HG02623 (cell line): ENCODE data around the gene CYP2S1.
"Not testable (repeated sequence)": the region's sequence is repeated elsewhere in the genome, so short reads cannot be mapped to it uniquely, and the experiment has no call there.

ENCODE experiments used
- ATAC-seq: cut with Tn5 transposase; IDR thresholded peaks from one replicate; pipeline ENCODE4 v1.9.1; 2021; ENCODE audit warnings: moderate library complexity; ENCODE audit not compliant: unreplicated experiment

Gene CYP2S1

GRCh38 chr19:41193430-41194156 lies 574 bp downstream of the CYP2S1 start:
- ATAC-seq: no peak

- no peak for ATAC-seq
These were observed 1.1 kb downstream of the CYP2S1 start for GRCh38 chr19:41194157-41194552.

- no peak for ATAC-seq
These were observed 2.9 kb downstream of the CYP2S1 start for GRCh38 chr19:41195675-41196497.

GRCh38 chr19:41198559-41198958 lies 5.5 kb downstream of the CYP2S1 start:
- no peak for ATAC-seq

GRCh38 chr19:41203371-41203770 lies 10.4 kb downstream of the CYP2S1 start:
- ATAC-seq: no peak

GRCh38 chr19:41204338-41204737 lies 11.3 kb downstream of the CYP2S1 start:
- ATAC-seq: not testable (repeated sequence)

GRCh38 chr19:41205995-41206394 lies 13.0 kb downstream of the CYP2S1 start:
- ATAC-seq: no peak

- ATAC-seq: no peak
These were observed 13.4 kb downstream of the CYP2S1 start for GRCh38 chr19:41206456-41206855.

- no peak for ATAC-seq
These were observed 14.1 kb downstream of the CYP2S1 start for GRCh38 chr19:41206926-41207750.

GRCh38 chr19:41214161-41214560 lies 21.1 kb downstream of the CYP2S1 start:
- ATAC-seq: no peak

- ATAC-seq: no peak
These were observed 24.7 kb downstream of the CYP2S1 start for GRCh38 chr19:41217741-41218140.

GRCh38 chr19:41218249-41218614 lies 25.2 kb downstream of the CYP2S1 start:
- ATAC-seq: no peak

GRCh38 chr19:41218615-41219507 lies 25.8 kb downstream of the CYP2S1 start, which contains the start of gene AXL:
TSS of gene AXL (plus strand) at chr19:41219223. CDS start at chr19:41219393, 170 bp downstream.
- ATAC-seq: no peak

- no peak for ATAC-seq
These were observed 27.0 kb downstream of the CYP2S1 start for GRCh38 chr19:41219924-41220567.

GRCh38 chr19:41220811-41221210 lies 27.8 kb downstream of the CYP2S1 start:
- ATAC-seq: no peak

GRCh38 chr19:41221514-41222205 lies 28.6 kb downstream of the CYP2S1 start:
- no peak for ATAC-seq

GRCh38 chr19:41222240-41222639 lies 29.2 kb downstream of the CYP2S1 start:
- no peak for ATAC-seq

- ATAC-seq: no peak
These were observed 30.6 kb downstream of the CYP2S1 start for GRCh38 chr19:41223431-41224234.
